WTC11 (cell line): ENCODE data around the gene ZNF335. TPM values are rescaled to one million over a fixed set of nuclear protein-coding genes. Genes with fewer than 3 reads are reported as not detected.

ENCODE experiments used
- ATAC-seq: fragments of 200-7000 bp; cut with Tn5 transposase; 2 replicates; pipeline ENCODE4 v1.10.0; 2021; ENCODE audit warnings: mild to moderate bottlenecking, moderate library complexity
- CTCF ChIA-PET: fragments of 300-600 bp; sonication (Branson Sonifier 250); formaldehyde crosslinking; loops from one replicate; lab custom pipeline; 2021; ENCODE audit warnings: antibody characterized with exemption; lab: Charles Lee
- POLR2A ChIA-PET: fragments of 350-600 bp; sonication (Branson Sonifier 250); formaldehyde crosslinking; loops from one replicate; lab custom pipeline; 2021; ENCODE audit warnings: antibody characterized with exemption; lab: Charles Lee
- DNase-seq: peaks from one replicate; pipeline ENCODE4 v3.0.0; 2021; ENCODE audit warnings: low spot score
- H3K27ac Mint-ChIP-seq: 2 replicates; pipeline ENCODE4 v1.8.0; 2021; ENCODE audit warnings: mixed read lengths
- H3K27me3 Mint-ChIP-seq: 2 replicates; pipeline ENCODE4 v1.8.0; 2021; ENCODE audit warnings: low read depth, mild to moderate bottlenecking, moderate library complexity, mixed read lengths
- H3K36me3 Mint-ChIP-seq: 2 replicates; pipeline ENCODE4 v1.8.0; 2021; ENCODE audit warnings: mixed read lengths
- H3K4me1 Mint-ChIP-seq: 2 replicates; pipeline ENCODE4 v1.8.0; 2022; ENCODE audit warnings: mixed read lengths
- H3K4me3 Mint-ChIP-seq: 2 replicates; pipeline ENCODE4 v1.8.0; 2021; ENCODE audit warnings: mild to moderate bottlenecking, moderate library complexity, mixed read lengths
- H3K9me3 Mint-ChIP-seq: 2 replicates; pipeline ENCODE4 v1.8.0; 2021; ENCODE audit warnings: mixed read lengths
- CREB1 ChIP-seq: sonication (generic); formaldehyde crosslinking; IDR thresholded peaks from 2 replicates; pipeline ENCODE4 v1.8.0; 2023; ENCODE audit warnings: mild to moderate bottlenecking, missing genetic modification reagents
- CREM ChIP-seq: sonication (generic); formaldehyde crosslinking; IDR thresholded peaks from 2 replicates; pipeline ENCODE4 v1.8.1; 2022; ENCODE audit warnings: mild to moderate bottlenecking, missing genetic modification reagents, moderate library complexity
- ETV6 ChIP-seq: sonication (generic); formaldehyde crosslinking; IDR thresholded peaks from 2 replicates; pipeline ENCODE4 v1.8.1; 2022; ENCODE audit warnings: mild to moderate bottlenecking, missing genetic modification reagents
- FOXP1 ChIP-seq: sonication (generic); formaldehyde crosslinking; IDR thresholded peaks from 2 replicates; pipeline ENCODE4 v1.8.0; 2022; ENCODE audit warnings: missing genetic modification reagents, mild to moderate bottlenecking, moderate library complexity, borderline replicate concordance
- JUN ChIP-seq: sonication (generic); formaldehyde crosslinking; IDR thresholded peaks from 2 replicates; pipeline ENCODE4 v1.8.0; 2023; ENCODE audit warnings: mild to moderate bottlenecking, missing genetic modification reagents
- KAT7 ChIP-seq: sonication (generic); formaldehyde crosslinking; IDR thresholded peaks from 2 replicates; pipeline ENCODE4 v1.8.1; 2023; ENCODE audit warnings: missing genetic modification reagents, mild to moderate bottlenecking, borderline replicate concordance
- MXD4 ChIP-seq: fragments of 250-450 bp; sonication (Bioruptor Pico); IDR thresholded peaks from 2 replicates; pipeline ENCODE4 v1.8.0; 2021; ENCODE audit warnings: mild to moderate bottlenecking, moderate library complexity, borderline replicate concordance
- NR1H2 ChIP-seq: sonication (generic); formaldehyde crosslinking; IDR thresholded peaks from 2 replicates; pipeline ENCODE4 v1.9.0; 2021; ENCODE audit warnings: mild to moderate bottlenecking, moderate library complexity, missing genetic modification reagents
- NR2C2 ChIP-seq: sonication (generic); formaldehyde crosslinking; IDR thresholded peaks from 2 replicates; pipeline ENCODE4 v1.8.0; 2022; ENCODE audit warnings: mild to moderate bottlenecking, missing genetic modification reagents
- OVOL2 ChIP-seq: fragments of 250-450 bp; sonication (Bioruptor Pico); IDR thresholded peaks from 2 replicates; pipeline ENCODE4 v1.9.0; 2021; ENCODE audit warnings: mild to moderate bottlenecking, borderline replicate concordance
- RELA ChIP-seq: sonication (generic); formaldehyde crosslinking; IDR thresholded peaks from 2 replicates; pipeline ENCODE4 v1.8.1; 2022; ENCODE audit warnings: missing genetic modification reagents, mild to moderate bottlenecking, borderline replicate concordance
- SMAD4 ChIP-seq: sonication (generic); formaldehyde crosslinking; IDR thresholded peaks from 2 replicates; pipeline ENCODE4 v1.8.0; 2022; ENCODE audit warnings: mild to moderate bottlenecking, missing genetic modification reagents
- TCF7 ChIP-seq: sonication (generic); formaldehyde crosslinking; IDR thresholded peaks from 2 replicates; pipeline ENCODE4 v1.8.0; 2022; ENCODE audit warnings: mild to moderate bottlenecking, low read depth, missing genetic modification reagents, moderate library complexity
- TP53 ChIP-seq: sonication (generic); formaldehyde crosslinking; IDR thresholded peaks from 2 replicates; pipeline ENCODE4 v1.8.1; 2023; ENCODE audit warnings: mild to moderate bottlenecking, missing genetic modification reagents
- ZNF138 ChIP-seq: sonication (generic); formaldehyde crosslinking; conservative IDR thresholded peaks from 2 replicates; pipeline ENCODE4 v1.8.1; 2022; ENCODE audit warnings: mild to moderate bottlenecking, moderate library complexity, missing genetic modification reagents
- ZNF263 ChIP-seq: sonication (generic); formaldehyde crosslinking; IDR thresholded peaks from 2 replicates; pipeline ENCODE4 v1.8.1; 2022; ENCODE audit warnings: low read depth, mild to moderate bottlenecking, moderate library complexity, missing genetic modification reagents
- ZNF416 ChIP-seq: fragments of 250-450 bp; sonication (Bioruptor Pico); IDR thresholded peaks from 2 replicates; pipeline ENCODE4 v1.9.0; 2021; ENCODE audit warnings: mild to moderate bottlenecking, inconsistent platforms
- ZNF423 ChIP-seq: fragments of 250-450 bp; sonication (Bioruptor Pico); IDR thresholded peaks from 2 replicates; pipeline ENCODE4 v2.1.2; 2022; ENCODE audit warnings: mild to moderate bottlenecking, moderate library complexity
- ZNF671 ChIP-seq: fragments of 250-450 bp; sonication (Bioruptor Pico); IDR thresholded peaks from 2 replicates; pipeline ENCODE4 v1.8.0; 2021; ENCODE audit warnings: mild to moderate bottlenecking
- total RNA-seq: library from RNA; stranded (reverse); gene quantifications from 3 replicates; pipeline ENCODE4 v1.2.3, GENCODE V29; 2021
- TF ChIP-seq, protein P1 (sequence below): sonication (generic); formaldehyde crosslinking; IDR thresholded peaks from 2 replicates; pipeline ENCODE4 v1.8.1; 2023; ENCODE audit warnings: mild to moderate bottlenecking, missing genetic modification reagents
- TF ChIP-seq, protein P2 (sequence below): sonication (generic); formaldehyde crosslinking; IDR thresholded peaks from 2 replicates; pipeline ENCODE4 v1.8.1; 2022; ENCODE audit warnings: low read depth, missing genetic modification reagents, borderline replicate concordance
- TF ChIP-seq, protein P3 (sequence below): sonication (generic); formaldehyde crosslinking; IDR thresholded peaks from 2 replicates; pipeline ENCODE4 v1.8.0; 2022; ENCODE audit warnings: mild to moderate bottlenecking, missing genetic modification reagents
- TF ChIP-seq, protein P4 (sequence below): sonication (generic); formaldehyde crosslinking; IDR thresholded peaks from 2 replicates; pipeline ENCODE4 v1.8.0; 2023; ENCODE audit warnings: missing genetic modification reagents
- TF ChIP-seq, protein P5 (sequence below): fragments of 250-450 bp; sonication (Bioruptor Pico); conservative IDR thresholded peaks from 2 replicates; pipeline ENCODE4 v1.9.0; 2021; ENCODE audit warnings: mild to moderate bottlenecking
- TF ChIP-seq, protein P6 (sequence below): sonication (generic); formaldehyde crosslinking; IDR thresholded peaks from 2 replicates; pipeline ENCODE4 v1.8.0; 2022; ENCODE audit warnings: mild to moderate bottlenecking, missing genetic modification reagents
- TF ChIP-seq, protein P7 (sequence below): sonication (generic); formaldehyde crosslinking; IDR thresholded peaks from 2 replicates; pipeline ENCODE4 v1.8.0; 2023; ENCODE audit warnings: missing genetic modification reagents, mild to moderate bottlenecking, borderline replicate concordance

ZNF335 gene
- total RNA-seq, 1 experiment from 2014 or later: 20.0 TPM

DNA sequence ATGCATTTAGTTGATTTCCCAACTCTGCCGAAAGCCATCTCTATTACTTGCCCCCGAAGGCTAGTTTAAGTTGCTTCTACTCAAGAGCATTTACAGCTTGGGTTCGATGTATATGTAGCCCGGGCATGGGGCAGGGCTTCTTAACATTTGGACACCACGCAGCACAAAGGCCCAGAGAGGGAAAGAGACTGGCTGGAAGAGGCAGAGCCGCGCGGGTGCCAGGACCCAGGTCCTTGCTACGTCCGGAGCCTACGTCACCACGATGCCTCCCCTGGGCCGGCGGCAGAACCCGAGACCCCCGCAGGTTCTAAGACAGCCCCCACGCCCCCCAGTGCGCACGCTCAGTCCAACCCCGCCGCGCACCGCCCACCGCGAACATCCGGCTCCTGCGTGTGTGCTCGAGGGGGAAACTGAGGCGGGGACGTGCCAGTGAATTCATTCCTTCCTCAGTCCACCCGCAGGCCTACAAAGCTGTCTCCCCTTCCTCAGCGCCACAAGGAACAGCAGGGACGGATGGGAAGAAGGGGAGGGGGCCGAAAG, 37.9 kb downstream of the ZNF335 start:
- CTCF ChIA-PET: interaction anchor here (0.6 to 5.0 kb wide), 26 partner anchors 10 to 571 kb away, joined by 3 to 48 read pairs (median 4); partner anchors contain the start of genes CTSA, NEURL2, PLTP and SYS1
- peak overlapping the region; percentile 96 for H3K4me3 Mint-ChIP-seq
- H3K27ac Mint-ChIP-seq: peak overlapping the region; percentile 100
- H3K36me3 Mint-ChIP-seq: peaks cover 18% of the 10 kb centered on the region
- H3K9me3 Mint-ChIP-seq: no peaks in the 10 kb centered on the region
- peaks cover 40% of the 10 kb centered on the region for H3K4me1 Mint-ChIP-seq
- peak; percentile 63 for DNase-seq
- H3K27me3 Mint-ChIP-seq: no peaks in the 10 kb centered on the region
- ATAC-seq: peak; percentile 15
- POLR2A ChIA-PET: interaction anchor here (0.6 to 3.4 kb wide), 19 partner anchors 8 to 135 kb away, joined by 3 to 43 read pairs (median 4); partner anchors contain the start of genes CTSA, NEURL2, PLTP and SNX21
- TF ChIP-seq JUN (CRISPR knock-in tag): no peak
- TF ChIP-seq ZNF138: 0 out of 2 replicates have a peak, but pooled peaks have one; percentile 28
- TF ChIP-seq, protein P1, sequence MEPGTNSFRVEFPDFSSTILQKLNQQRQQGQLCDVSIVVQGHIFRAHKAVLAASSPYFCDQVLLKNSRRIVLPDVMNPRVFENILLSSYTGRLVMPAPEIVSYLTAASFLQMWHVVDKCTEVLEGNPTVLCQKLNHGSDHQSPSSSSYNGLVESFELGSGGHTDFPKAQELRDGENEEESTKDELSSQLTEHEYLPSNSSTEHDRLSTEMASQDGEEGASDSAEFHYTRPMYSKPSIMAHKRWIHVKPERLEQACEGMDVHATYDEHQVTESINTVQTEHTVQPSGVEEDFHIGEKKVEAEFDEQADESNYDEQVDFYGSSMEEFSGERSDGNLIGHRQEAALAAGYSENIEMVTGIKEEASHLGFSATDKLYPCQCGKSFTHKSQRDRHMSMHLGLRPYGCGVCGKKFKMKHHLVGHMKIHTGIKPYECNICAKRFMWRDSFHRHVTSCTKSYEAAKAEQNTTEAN (CRISPR knock-in tag): no peak
- no peak for TF ChIP-seq ZNF416
- 0 out of 2 replicates have a peak, but pooled peaks have one; percentile 13 for TF ChIP-seq ZNF671 (CRISPR knock-in tag)
- no peak for TF ChIP-seq MXD4 (CRISPR knock-in tag)
- no peak; the same call in 1 of the 2 replicates for TF ChIP-seq TP53 (CRISPR knock-in tag)
- TF ChIP-seq SMAD4 (CRISPR knock-in tag): no peak
- no peak for TF ChIP-seq ZNF263
- peak; percentile 94 for TF ChIP-seq ZNF423 (CRISPR knock-in tag)
- TF ChIP-seq FOXP1 (CRISPR knock-in tag): no peak
- peak; percentile 18; the same call in 1 of the 2 replicates for TF ChIP-seq CREM (CRISPR knock-in tag)
- TF ChIP-seq, protein P2, sequence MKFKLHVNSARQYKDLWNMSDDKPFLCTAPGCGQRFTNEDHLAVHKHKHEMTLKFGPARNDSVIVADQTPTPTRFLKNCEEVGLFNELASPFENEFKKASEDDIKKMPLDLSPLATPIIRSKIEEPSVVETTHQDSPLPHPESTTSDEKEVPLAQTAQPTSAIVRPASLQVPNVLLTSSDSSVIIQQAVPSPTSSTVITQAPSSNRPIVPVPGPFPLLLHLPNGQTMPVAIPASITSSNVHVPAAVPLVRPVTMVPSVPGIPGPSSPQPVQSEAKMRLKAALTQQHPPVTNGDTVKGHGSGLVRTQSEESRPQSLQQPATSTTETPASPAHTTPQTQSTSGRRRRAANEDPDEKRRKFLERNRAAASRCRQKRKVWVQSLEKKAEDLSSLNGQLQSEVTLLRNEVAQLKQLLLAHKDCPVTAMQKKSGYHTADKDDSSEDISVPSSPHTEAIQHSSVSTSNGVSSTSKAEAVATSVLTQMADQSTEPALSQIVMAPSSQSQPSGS (CRISPR knock-in tag): no peak
- TF ChIP-seq, protein P3, sequence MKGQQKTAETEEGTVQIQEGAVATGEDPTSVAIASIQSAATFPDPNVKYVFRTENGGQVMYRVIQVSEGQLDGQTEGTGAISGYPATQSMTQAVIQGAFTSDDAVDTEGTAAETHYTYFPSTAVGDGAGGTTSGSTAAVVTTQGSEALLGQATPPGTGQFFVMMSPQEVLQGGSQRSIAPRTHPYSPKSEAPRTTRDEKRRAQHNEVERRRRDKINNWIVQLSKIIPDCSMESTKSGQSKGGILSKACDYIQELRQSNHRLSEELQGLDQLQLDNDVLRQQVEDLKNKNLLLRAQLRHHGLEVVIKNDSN (CRISPR knock-in tag): no peak
- no peak for TF ChIP-seq NR1H2 (CRISPR knock-in tag)
- no peak for TF ChIP-seq CREB1 (CRISPR knock-in tag)
- peak; percentile 32; the same call in 1 of the 2 replicates for TF ChIP-seq KAT7
- TF ChIP-seq, protein P4, sequence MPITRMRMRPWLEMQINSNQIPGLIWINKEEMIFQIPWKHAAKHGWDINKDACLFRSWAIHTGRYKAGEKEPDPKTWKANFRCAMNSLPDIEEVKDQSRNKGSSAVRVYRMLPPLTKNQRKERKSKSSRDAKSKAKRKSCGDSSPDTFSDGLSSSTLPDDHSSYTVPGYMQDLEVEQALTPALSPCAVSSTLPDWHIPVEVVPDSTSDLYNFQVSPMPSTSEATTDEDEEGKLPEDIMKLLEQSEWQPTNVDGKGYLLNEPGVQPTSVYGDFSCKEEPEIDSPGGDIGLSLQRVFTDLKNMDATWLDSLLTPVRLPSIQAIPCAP: peak; percentile 9; the same call in 1 of the 2 replicates
- TF ChIP-seq, protein P5, sequence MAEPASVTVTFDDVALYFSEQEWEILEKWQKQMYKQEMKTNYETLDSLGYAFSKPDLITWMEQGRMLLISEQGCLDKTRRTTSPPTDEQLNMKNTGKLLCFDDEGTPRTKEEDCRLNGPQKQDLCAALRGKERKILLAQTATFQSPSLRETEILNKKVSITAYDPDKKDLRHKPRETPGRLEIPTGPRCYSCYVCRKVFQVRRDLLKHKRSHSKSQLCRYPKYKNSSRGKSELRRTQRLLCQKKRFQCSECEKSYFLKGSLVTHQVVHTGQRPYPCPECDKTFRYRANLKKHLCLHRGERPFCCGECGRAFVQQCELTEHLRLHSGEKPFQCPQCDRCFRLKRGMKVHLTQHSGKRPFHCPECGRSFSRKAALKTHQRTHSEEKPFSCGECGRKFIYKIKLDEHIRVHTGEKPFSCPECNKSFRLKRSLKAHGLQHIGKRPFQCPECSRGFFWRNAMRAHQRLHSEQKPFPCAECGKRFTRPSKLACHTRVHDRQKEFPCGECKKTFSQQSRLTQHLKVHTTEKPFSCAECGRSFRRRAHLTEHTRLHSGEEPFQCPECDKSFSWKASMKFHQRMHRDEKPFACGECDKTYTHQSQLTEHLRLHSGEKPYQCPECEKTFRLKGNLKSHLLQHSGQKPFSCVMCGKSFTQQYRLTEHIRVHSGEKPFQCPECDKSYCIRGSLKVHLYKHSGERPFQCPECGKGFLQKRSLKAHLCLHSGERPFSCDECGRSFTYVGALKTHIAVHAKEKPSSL (CRISPR knock-in tag): no peak
- TF ChIP-seq ETV6 (CRISPR knock-in tag): no peak
- TF ChIP-seq, protein P6, sequence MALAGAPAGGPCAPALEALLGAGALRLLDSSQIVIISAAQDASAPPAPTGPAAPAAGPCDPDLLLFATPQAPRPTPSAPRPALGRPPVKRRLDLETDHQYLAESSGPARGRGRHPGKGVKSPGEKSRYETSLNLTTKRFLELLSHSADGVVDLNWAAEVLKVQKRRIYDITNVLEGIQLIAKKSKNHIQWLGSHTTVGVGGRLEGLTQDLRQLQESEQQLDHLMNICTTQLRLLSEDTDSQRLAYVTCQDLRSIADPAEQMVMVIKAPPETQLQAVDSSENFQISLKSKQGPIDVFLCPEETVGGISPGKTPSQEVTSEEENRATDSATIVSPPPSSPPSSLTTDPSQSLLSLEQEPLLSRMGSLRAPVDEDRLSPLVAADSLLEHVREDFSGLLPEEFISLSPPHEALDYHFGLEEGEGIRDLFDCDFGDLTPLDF: no peak
- no peak for TF ChIP-seq OVOL2 (CRISPR knock-in tag)
- no peak for TF ChIP-seq RELA (CRISPR knock-in tag)
- no peak for TF ChIP-seq TCF7 (CRISPR knock-in tag)
- TF ChIP-seq NR2C2 (CRISPR knock-in tag): no peak
- TF ChIP-seq, protein P7, sequence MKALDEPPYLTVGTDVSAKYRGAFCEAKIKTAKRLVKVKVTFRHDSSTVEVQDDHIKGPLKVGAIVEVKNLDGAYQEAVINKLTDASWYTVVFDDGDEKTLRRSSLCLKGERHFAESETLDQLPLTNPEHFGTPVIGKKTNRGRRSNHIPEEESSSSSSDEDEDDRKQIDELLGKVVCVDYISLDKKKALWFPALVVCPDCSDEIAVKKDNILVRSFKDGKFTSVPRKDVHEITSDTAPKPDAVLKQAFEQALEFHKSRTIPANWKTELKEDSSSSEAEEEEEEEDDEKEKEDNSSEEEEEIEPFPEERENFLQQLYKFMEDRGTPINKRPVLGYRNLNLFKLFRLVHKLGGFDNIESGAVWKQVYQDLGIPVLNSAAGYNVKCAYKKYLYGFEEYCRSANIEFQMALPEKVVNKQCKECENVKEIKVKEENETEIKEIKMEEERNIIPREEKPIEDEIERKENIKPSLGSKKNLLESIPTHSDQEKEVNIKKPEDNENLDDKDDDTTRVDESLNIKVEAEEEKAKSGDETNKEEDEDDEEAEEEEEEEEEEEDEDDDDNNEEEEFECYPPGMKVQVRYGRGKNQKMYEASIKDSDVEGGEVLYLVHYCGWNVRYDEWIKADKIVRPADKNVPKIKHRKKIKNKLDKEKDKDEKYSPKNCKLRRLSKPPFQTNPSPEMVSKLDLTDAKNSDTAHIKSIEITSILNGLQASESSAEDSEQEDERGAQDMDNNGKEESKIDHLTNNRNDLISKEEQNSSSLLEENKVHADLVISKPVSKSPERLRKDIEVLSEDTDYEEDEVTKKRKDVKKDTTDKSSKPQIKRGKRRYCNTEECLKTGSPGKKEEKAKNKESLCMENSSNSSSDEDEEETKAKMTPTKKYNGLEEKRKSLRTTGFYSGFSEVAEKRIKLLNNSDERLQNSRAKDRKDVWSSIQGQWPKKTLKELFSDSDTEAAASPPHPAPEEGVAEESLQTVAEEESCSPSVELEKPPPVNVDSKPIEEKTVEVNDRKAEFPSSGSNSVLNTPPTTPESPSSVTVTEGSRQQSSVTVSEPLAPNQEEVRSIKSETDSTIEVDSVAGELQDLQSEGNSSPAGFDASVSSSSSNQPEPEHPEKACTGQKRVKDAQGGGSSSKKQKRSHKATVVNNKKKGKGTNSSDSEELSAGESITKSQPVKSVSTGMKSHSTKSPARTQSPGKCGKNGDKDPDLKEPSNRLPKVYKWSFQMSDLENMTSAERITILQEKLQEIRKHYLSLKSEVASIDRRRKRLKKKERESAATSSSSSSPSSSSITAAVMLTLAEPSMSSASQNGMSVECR (CRISPR knock-in tag): no peak
